ENCODE measurements around the gene PRPS1. TPM values are rescaled to one million over a fixed set of nuclear protein-coding genes. Genes with fewer than 3 reads are reported as not detected.

The PRPS1 gene
- total and polyA plus RNA-seq, 4 donors = 11.7 to 42.0 (median 33.0) TPM

- Histone ChIP-seq H3K4me3 (peak overlapping the region; percentile 46), H3K36me3 (ENCODE audit: control insufficient read depth in 4 of 4, insufficient read depth in 4 of 4, low read length in 4 of 4) (no peaks in the 10 kb centered on the region), H3K4me1 (ENCODE audit: control insufficient read depth in 5 of 5, insufficient read depth in 5 of 5, low read length in 5 of 5) (peaks cover 0 to 25% (median 7%) of the 10 kb centered on the region in 5 donors), H3K27me3 (ENCODE audit: control insufficient read depth in 3 of 3, insufficient read depth in 3 of 3, low read length in 2 of 3) (peaks cover 0 to 28% (median 7%) of the 10 kb centered on the region in 3 donors), H3K27ac (ENCODE audit: low read depth in 1 of 2, low read length in 1 of 2) (peak overlapping the region; percentile 79 to 98), H3K9ac (ENCODE audit: insufficient read depth in 1 of 2, low read length in 2 of 2) (peak overlapping the region in 1 of 2 donors; percentile 58), H3K9me3 (ENCODE audit: control insufficient read depth in 4 of 4, insufficient read depth in 3 of 4, low read length in 3 of 4) (no peaks in the 10 kb centered on the region)
- no peak for ATAC-seq (ENCODE audit: insufficient read depth, low FRiP score)
- peak; percentile 46 to 86 (median 78) for DNase-seq
- 19 to 33% methylated on average over 9 of the region's 9 CpGs for WGBS, 2 donors
- TF ChIP-seq, protein P1, sequence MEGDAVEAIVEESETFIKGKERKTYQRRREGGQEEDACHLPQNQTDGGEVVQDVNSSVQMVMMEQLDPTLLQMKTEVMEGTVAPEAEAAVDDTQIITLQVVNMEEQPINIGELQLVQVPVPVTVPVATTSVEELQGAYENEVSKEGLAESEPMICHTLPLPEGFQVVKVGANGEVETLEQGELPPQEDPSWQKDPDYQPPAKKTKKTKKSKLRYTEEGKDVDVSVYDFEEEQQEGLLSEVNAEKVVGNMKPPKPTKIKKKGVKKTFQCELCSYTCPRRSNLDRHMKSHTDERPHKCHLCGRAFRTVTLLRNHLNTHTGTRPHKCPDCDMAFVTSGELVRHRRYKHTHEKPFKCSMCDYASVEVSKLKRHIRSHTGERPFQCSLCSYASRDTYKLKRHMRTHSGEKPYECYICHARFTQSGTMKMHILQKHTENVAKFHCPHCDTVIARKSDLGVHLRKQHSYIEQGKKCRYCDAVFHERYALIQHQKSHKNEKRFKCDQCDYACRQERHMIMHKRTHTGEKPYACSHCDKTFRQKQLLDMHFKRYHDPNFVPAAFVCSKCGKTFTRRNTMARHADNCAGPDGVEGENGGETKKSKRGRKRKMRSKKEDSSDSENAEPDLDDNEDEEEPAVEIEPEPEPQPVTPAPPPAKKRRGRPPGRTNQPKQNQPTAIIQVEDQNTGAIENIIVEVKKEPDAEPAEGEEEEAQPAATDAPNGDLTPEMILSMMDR (IDR thresholded peaks at IDR 0.05; ENCODE audit: control extremely low read depth, extremely low read depth) = no peak
These were observed 47.7 kb downstream of the PRPS1 start for GRCh38 chrX:107675823-107676555.

DNA sequence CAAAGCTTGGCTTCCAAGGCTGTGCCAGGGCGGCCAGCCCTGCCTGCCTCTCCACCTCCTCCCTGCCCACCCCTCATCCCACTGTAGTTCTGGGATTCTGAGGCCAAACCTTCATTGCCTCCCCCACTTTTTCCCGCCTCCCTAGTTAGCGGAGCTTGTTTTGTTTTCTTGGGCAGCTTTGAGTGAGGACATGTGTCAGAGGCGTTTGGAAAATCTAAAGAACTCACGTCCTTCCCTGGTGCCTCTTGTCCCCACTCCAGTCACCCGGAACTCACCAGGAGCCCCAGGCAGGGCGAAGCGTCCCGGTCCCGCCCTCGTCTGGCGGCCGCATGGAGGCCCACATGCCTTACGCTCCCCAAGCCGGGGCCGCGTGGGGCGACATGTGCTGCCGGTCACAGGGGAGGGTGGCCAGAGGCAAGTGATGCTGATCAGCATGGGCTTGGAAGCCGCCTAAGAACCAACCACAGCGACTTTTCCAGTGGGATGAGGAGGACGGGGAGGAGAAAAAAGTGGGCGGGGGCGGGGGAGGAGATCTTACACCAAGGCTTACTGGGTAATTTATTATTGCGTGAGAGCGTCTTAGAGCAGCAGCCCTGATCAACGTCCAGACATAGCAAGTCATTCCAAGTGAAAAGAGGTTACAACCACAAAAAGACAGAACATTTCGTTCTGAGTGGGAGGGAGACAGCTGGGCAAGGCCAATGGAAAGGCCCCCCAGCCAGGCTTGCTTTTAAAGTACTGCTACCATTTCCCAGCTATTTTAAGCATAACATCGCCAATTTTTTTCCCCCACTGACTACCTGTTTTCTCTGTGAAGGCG, 48.5 kb downstream of the PRPS1 start:
- ATAC-seq (ENCODE audit: insufficient read depth, low FRiP score) (peak; percentile 46), DNase-seq (peak; percentile 72 to 86 (median 83))
- WGBS, 2 donors = 12 to 39% methylated on average over 28 to 30 of the region's 30 CpGs
- Histone ChIP-seq H3K9me3 (ENCODE audit: control insufficient read depth in 4 of 4, insufficient read depth in 3 of 4, low read length in 3 of 4) (no peaks in the 10 kb centered on the region), H3K36me3 (ENCODE audit: control insufficient read depth in 4 of 4, insufficient read depth in 4 of 4, low read length in 4 of 4) (no peaks in the 10 kb centered on the region), H3K27ac (ENCODE audit: low read depth in 1 of 2, low read length in 1 of 2) (peak overlapping the region; percentile 79 to 98), H3K4me1 (ENCODE audit: control insufficient read depth in 5 of 5, insufficient read depth in 5 of 5, low read length in 5 of 5) (peaks cover 0 to 25% (median 7%) of the 10 kb centered on the region in 5 donors), H3K4me3 (peak overlapping the region; percentile 46), H3K9ac (ENCODE audit: insufficient read depth in 1 of 2, low read length in 2 of 2) (peak overlapping the region in 1 of 2 donors; percentile 58), H3K27me3 (ENCODE audit: control insufficient read depth in 3 of 3, insufficient read depth in 3 of 3, low read length in 2 of 3) (peaks cover 0 to 29% (median 7%) of the 10 kb centered on the region in 3 donors)
- TF ChIP-seq, protein P1 (IDR thresholded peaks at IDR 0.05; ENCODE audit: control extremely low read depth, extremely low read depth) = no peak

- WGBS, 2 donors = 52 to 53% methylated on average over 10 of the region's 10 CpGs
- Histone ChIP-seq H3K9ac (ENCODE audit: insufficient read depth in 1 of 2, low read length in 2 of 2) (peak overlapping the region in 1 of 2 donors; percentile 17), H3K4me1 (ENCODE audit: control insufficient read depth in 5 of 5, insufficient read depth in 5 of 5, low read length in 5 of 5) (peaks cover 0 to 25% (median 9%) of the 10 kb centered on the region in 5 donors), H3K9me3 (ENCODE audit: control insufficient read depth in 4 of 4, insufficient read depth in 3 of 4, low read length in 3 of 4) (no peaks in the 10 kb centered on the region), H3K27ac (ENCODE audit: low read depth in 1 of 2, low read length in 1 of 2) (peak overlapping the region; percentile 75 to 98), H3K27me3 (ENCODE audit: control insufficient read depth in 3 of 3, insufficient read depth in 3 of 3, low read length in 2 of 3) (peaks cover 0 to 29% (median 7%) of the 10 kb centered on the region in 3 donors), H3K4me3 (no peak overlapping the region), H3K36me3 (ENCODE audit: control insufficient read depth in 4 of 4, insufficient read depth in 4 of 4, low read length in 4 of 4) (no peaks in the 10 kb centered on the region)
- TF ChIP-seq, protein P1 (IDR thresholded peaks at IDR 0.05; ENCODE audit: control extremely low read depth, extremely low read depth) = no peak
- no peak for ATAC-seq (ENCODE audit: insufficient read depth, low FRiP score)
- DNase-seq = peak in 2 of 3 donors; percentile 23 to 27
These were observed 49.2 kb downstream of the PRPS1 start for GRCh38 chrX:107677501-107677901.
